ENCODE results near the gene MYO3A.
"Not testable (repeated sequence)": the region's sequence is repeated elsewhere in the genome, so short reads cannot be mapped to it uniquely, and the experiment has no call there.

MYO3A gene

GRCh38 chr10:26093229-26093628 is 159.2 kb downstream of the MYO3A start:
- DNase-seq = no peak

- DNase-seq = no peak
Measured at GRCh38 chr10:26095781-26096180, 161.8 kb downstream of the MYO3A start.

GRCh38 chr10:26097549-26097948 is 163.5 kb downstream of the MYO3A start:
- not testable (repeated sequence) for DNase-seq

- no peak for DNase-seq
Measured at GRCh38 chr10:26112532-26112931, 178.5 kb downstream of the MYO3A start.

- DNase-seq = no peak
Measured at GRCh38 chr10:26138613-26139012, 204.6 kb downstream of the MYO3A start.

GRCh38 chr10:26156019-26156418 is 222.0 kb downstream of the MYO3A start:
- DNase-seq = no peak

GRCh38 chr10:26157734-26158133 is 223.7 kb downstream of the MYO3A start:
- DNase-seq = no peak

GRCh38 chr10:26169466-26169865 is 235.4 kb downstream of the MYO3A start:
- DNase-seq = no peak

- no peak for DNase-seq
Measured at GRCh38 chr10:26172131-26172530, 238.1 kb downstream of the MYO3A start.

- no peak for DNase-seq
Measured at GRCh38 chr10:26173837-26174236, 239.8 kb downstream of the MYO3A start.

- DNase-seq = no peak
Measured at GRCh38 chr10:26177341-26177740, 243.3 kb downstream of the MYO3A start.

- no peak for DNase-seq
Measured at GRCh38 chr10:26194275-26194674, 260.2 kb downstream of the MYO3A start.

- DNase-seq = no peak
Measured at GRCh38 chr10:26197248-26197647, 263.2 kb downstream of the MYO3A start.

- DNase-seq = no peak
Measured at GRCh38 chr10:26198119-26198518, 264.1 kb downstream of the MYO3A start.

- DNase-seq = no peak
Measured at GRCh38 chr10:26199841-26200240, 265.8 kb downstream of the MYO3A start.

GRCh38 chr10:26205223-26205622 is 271.2 kb downstream of the MYO3A start:
- no peak for DNase-seq

- no peak for DNase-seq
Measured at GRCh38 chr10:26211781-26212444, 277.9 kb downstream of the MYO3A start.

GRCh38 chr10:26212511-26212910 is 278.5 kb downstream of the MYO3A start:
- no peak for DNase-seq

GRCh38 chr10:26213157-26213800 is 279.2 kb downstream of the MYO3A start:
- DNase-seq = no peak

- DNase-seq = no peak
Measured at GRCh38 chr10:26214004-26214403, 280.0 kb downstream of the MYO3A start.

GRCh38 chr10:26214551-26215395 is 280.7 kb downstream of the MYO3A start:
- DNase-seq = no peak

GRCh38 chr10:26215396-26215934 is 281.4 kb downstream of the MYO3A start:
- no peak for DNase-seq

GRCh38 chr10:26215935-26216584 is 282.0 kb downstream of the MYO3A start:
- no peak for DNase-seq

Measured in activated gamma-delta T cell (primary cell).